GM12873 (cell line): ENCODE measurements around the gene SYNGR4.

ENCODE experiments used
- TF ChIP-seq, protein P1 (sequence below): IDR thresholded peaks from 2 replicates; pipeline ENCODE4 v1.5.1; 2012; ENCODE audit warnings: low read depth, mild to moderate bottlenecking, moderate library complexity, low read length, control low read depth; ENCODE audit not compliant: insufficient read depth; ENCODE audit errors: missing control alignments

The SYNGR4 gene

DNA sequence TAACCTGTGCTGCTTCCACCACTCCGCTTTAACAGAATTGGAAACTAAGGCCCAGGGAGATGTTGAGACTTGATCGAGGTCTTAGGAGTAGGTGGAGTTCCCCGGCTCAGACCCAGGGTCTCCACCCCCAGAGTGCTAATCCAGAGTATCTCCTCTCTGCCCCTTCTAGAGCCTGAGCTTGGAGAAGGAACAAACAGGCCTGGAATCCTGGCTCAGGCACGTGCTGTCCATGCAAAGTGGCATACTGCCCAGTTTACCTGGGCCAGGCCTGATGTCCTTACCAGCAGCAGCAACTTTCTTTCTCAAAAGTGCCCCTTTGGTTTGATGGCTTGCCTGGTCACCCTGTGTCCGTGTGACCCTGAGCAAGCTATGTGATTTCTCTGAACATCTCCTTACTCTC lies 3.7 kb downstream of the SYNGR4 start:
- TF ChIP-seq, protein P1, sequence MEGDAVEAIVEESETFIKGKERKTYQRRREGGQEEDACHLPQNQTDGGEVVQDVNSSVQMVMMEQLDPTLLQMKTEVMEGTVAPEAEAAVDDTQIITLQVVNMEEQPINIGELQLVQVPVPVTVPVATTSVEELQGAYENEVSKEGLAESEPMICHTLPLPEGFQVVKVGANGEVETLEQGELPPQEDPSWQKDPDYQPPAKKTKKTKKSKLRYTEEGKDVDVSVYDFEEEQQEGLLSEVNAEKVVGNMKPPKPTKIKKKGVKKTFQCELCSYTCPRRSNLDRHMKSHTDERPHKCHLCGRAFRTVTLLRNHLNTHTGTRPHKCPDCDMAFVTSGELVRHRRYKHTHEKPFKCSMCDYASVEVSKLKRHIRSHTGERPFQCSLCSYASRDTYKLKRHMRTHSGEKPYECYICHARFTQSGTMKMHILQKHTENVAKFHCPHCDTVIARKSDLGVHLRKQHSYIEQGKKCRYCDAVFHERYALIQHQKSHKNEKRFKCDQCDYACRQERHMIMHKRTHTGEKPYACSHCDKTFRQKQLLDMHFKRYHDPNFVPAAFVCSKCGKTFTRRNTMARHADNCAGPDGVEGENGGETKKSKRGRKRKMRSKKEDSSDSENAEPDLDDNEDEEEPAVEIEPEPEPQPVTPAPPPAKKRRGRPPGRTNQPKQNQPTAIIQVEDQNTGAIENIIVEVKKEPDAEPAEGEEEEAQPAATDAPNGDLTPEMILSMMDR: no peak

DNA sequence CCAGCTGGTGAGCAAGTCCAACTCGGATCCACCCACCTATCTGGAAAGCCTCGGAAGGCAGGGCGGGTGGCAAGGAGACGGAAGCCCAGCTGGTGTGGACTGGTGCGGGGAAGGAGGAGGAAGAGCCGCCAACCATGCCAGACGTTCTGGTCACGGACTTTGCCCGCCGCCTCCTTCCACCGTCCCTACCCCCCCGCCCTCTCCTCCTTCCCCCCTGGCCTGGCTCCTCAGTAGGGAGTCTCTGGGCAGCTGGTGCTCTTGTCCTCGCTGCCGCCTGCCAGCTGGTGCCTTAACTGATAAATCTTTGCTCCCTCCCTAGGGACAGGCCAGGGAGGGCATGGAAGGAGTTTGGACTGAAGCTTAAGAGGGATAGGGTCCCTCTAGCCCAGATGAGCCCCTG lies 4.8 kb downstream of the SYNGR4 start:
- TF ChIP-seq, protein P1: no peak

DNA sequence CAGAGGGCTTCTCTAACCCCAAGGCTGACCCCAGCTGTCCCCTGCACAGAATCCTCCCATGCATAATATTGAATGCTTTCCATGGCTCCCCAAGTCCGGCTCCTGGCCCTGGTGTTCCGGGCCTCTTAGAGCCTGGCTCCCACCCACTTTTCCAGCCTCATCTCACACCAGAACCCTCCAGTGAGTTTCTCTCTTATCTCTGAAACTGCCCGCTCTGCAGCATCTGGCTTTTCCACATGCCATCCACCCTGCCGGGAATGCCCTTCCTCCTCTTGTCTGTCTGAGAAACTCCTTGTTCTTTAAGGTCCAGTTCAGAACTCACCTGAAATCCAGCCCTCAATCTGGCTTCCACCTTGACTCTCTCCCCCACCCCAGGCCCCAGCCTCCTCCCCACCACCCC lies 6.8 kb downstream of the SYNGR4 start:
- TF ChIP-seq, protein P1: no peak

GRCh38 chr19:48371367-48371766 lies 7.2 kb downstream of the SYNGR4 start:
- TF ChIP-seq, protein P1: no peak

- TF ChIP-seq, protein P1: no peak
Measured at GRCh38 chr19:48372904-48373303, 8.7 kb downstream of the SYNGR4 start.

GRCh38 chr19:48373567-48373966 lies 9.4 kb downstream of the SYNGR4 start:
- TF ChIP-seq, protein P1: no peak

- TF ChIP-seq, protein P1: no peak
Measured at GRCh38 chr19:48378194-48378570, 14.0 kb downstream of the SYNGR4 start.
